ENCODE measurements around the gene EYA2.

Gene EYA2

DNA sequence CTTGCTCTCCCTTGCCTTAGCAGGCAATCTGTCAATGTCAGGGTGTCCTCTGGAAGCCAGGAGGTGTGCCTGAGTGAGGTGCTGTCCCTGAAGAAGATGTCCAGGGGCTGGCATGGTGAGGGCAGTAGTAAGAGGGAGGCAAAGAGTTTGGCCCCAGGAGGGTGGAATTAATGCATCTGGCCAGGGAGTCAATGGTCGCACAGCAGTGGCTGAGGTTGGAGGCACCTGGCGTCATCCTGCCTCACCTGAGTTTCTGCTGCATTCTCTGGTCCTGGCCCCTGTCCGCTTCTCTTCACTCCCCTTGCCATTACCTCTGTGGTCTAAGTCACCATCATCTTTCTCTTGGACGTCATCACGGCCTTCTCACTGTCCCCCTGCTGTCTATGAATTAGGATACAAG is 255.3 kb downstream of the EYA2 start:
- H4K8ac ChIP-seq (ENCODE audit: low read depth, low read length), result no peak overlapping the region
- peaks cover 0 to 3% of the 10 kb centered on the region in 2 donors for H3K4me1 ChIP-seq (ENCODE audit: control insufficient read depth in 2 of 2, insufficient read depth in 1 of 2, low read depth in 1 of 2, low read length in 2 of 2)
- H3K9me3 ChIP-seq (replicated peaks in 1 of 2; ENCODE audit: control insufficient read depth in 2 of 2, insufficient read depth in 1 of 2, low read depth in 1 of 2, low read length in 2 of 2), result no peaks in the 10 kb centered on the region
- H3K23ac ChIP-seq (ENCODE audit: low read depth, low read length, poor library complexity), result peak overlapping the region; percentile 3
- H3K4me2 ChIP-seq (ENCODE audit: insufficient read depth, low read length, poor library complexity, severe bottlenecking), result no peak overlapping the region
- H2BK12ac ChIP-seq (ENCODE audit: low read length), result peak overlapping the region; percentile 50
- no CpG with 5 or more reads among the region's 5 CpGs for WGBS, 2 donors (ENCODE audit: extremely low coverage in 2 of 2, insufficient read length in 2 of 2, insufficient replicate concordance in 1 of 2)
- no peaks in the 10 kb centered on the region for H3K27me3 ChIP-seq (ENCODE audit: control insufficient read depth in 3 of 3, insufficient read depth in 3 of 3, low read depth in 1 of 3, low read length in 3 of 3)
- peak overlapping the region in 1 of 2 donors; percentile 25 for H3K4me3 ChIP-seq (ENCODE audit: low read length in 2 of 2)
- no peak overlapping the region for H3K14ac ChIP-seq (ENCODE audit: low read length)
- H3K9ac ChIP-seq (ENCODE audit: low read depth, low read length, poor library complexity), result peak overlapping the region; percentile 74
- H2AFZ ChIP-seq (ENCODE audit: low read length), result no peak overlapping the region
- H3K27ac ChIP-seq (replicated peaks; ENCODE audit: low read length), result no peak overlapping the region
- no peak overlapping the region for H4K91ac ChIP-seq (ENCODE audit: low read depth, low read length, poor library complexity)
- peak overlapping the region; percentile 64 for H2AK5ac ChIP-seq (ENCODE audit: low read depth, low read length)
- no peak overlapping the region for H3K4ac ChIP-seq (ENCODE audit: low read length)
- no peaks in the 10 kb centered on the region for H3K36me3 ChIP-seq (replicated peaks in 1 of 2; ENCODE audit: control insufficient read depth in 2 of 2, insufficient read depth in 2 of 2, low read length in 2 of 2)
- H2BK5ac ChIP-seq (ENCODE audit: low read length), result no peak overlapping the region
- no peak overlapping the region for H2BK15ac ChIP-seq (ENCODE audit: low read length)
- no peaks in the 10 kb centered on the region for H3K79me1 ChIP-seq (ENCODE audit: low read depth, low read length)
- DNase-seq (ENCODE audit: low spot score), result no peak
- peak overlapping the region; percentile 44 for H3K18ac ChIP-seq (ENCODE audit: low read length)
- H2BK120ac ChIP-seq (ENCODE audit: low read depth, low read length), result peak overlapping the region; percentile 38

GRCh38 chr20:47150403-47151152 is 255.9 kb downstream of the EYA2 start:
- Histone ChIP-seq H3K79me1 (ENCODE audit: low read depth, low read length) (no peaks in the 10 kb centered on the region), H3K4me3 (ENCODE audit: low read length in 2 of 2) (no peak overlapping the region), H3K9ac (ENCODE audit: low read depth, low read length, poor library complexity) (no peak overlapping the region), H3K9me3 (replicated peaks in 1 of 2; ENCODE audit: control insufficient read depth in 2 of 2, insufficient read depth in 1 of 2, low read depth in 1 of 2, low read length in 2 of 2) (no peaks in the 10 kb centered on the region), H2BK120ac (ENCODE audit: low read depth, low read length) (no peak overlapping the region), H2AFZ (ENCODE audit: low read length) (no peak overlapping the region), H3K23ac (ENCODE audit: low read depth, low read length, poor library complexity) (no peak overlapping the region), H3K27ac (replicated peaks; ENCODE audit: low read length) (no peak overlapping the region), H3K27me3 (ENCODE audit: control insufficient read depth in 3 of 3, insufficient read depth in 3 of 3, low read depth in 1 of 3, low read length in 3 of 3) (no peaks in the 10 kb centered on the region), H3K4ac (ENCODE audit: low read length) (no peak overlapping the region), H3K4me1 (ENCODE audit: control insufficient read depth in 2 of 2, insufficient read depth in 1 of 2, low read depth in 1 of 2, low read length in 2 of 2) (peaks cover 0 to 3% of the 10 kb centered on the region in 2 donors), H2BK12ac (ENCODE audit: low read length) (no peak overlapping the region), H3K14ac (ENCODE audit: low read length) (no peak overlapping the region), H3K4me2 (ENCODE audit: insufficient read depth, low read length, poor library complexity, severe bottlenecking) (no peak overlapping the region), H3K36me3 (replicated peaks in 1 of 2; ENCODE audit: control insufficient read depth in 2 of 2, insufficient read depth in 2 of 2, low read length in 2 of 2) (no peaks in the 10 kb centered on the region), H2AK5ac (ENCODE audit: low read depth, low read length) (no peak overlapping the region), H3K18ac (ENCODE audit: low read length) (no peak overlapping the region), H2BK5ac (ENCODE audit: low read length) (no peak overlapping the region), H4K8ac (ENCODE audit: low read depth, low read length) (no peak overlapping the region), H2BK15ac (ENCODE audit: low read length) (no peak overlapping the region), H4K91ac (ENCODE audit: low read depth, low read length, poor library complexity) (no peak overlapping the region)
- peak; percentile 71 for DNase-seq (ENCODE audit: low spot score)
- no CpG with 5 or more reads among the region's 11 CpGs for WGBS, 2 donors (ENCODE audit: extremely low coverage in 2 of 2, insufficient read length in 2 of 2, insufficient replicate concordance in 1 of 2)

DNA sequence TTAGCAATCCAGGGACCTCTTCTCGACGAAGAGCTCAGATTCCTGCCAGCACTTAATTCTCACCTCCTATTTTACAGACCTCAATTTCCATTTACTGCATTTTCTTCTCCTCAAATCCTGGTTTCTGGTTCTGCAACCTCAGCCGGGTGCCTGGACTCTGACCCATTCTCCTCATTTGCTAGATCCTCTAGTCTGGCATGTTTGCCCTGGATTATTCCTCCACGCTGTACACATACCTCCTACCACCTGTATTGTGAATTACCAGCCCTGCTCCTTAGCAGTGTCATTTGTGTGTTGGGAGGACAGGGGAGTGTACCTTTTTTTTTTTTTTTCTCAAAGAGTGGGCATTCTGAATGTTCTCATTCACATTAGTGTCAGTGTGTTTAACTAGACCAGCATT is 257.4 kb downstream of the EYA2 start:
- Histone ChIP-seq H2BK15ac (ENCODE audit: low read length) (no peak overlapping the region), H3K79me1 (ENCODE audit: low read depth, low read length) (no peaks in the 10 kb centered on the region), H4K8ac (ENCODE audit: low read depth, low read length) (no peak overlapping the region), H3K4me1 (ENCODE audit: control insufficient read depth in 2 of 2, insufficient read depth in 1 of 2, low read depth in 1 of 2, low read length in 2 of 2) (no peaks in the 10 kb centered on the region), H2BK120ac (ENCODE audit: low read depth, low read length) (no peak overlapping the region), H3K36me3 (replicated peaks in 1 of 2; ENCODE audit: control insufficient read depth in 2 of 2, insufficient read depth in 2 of 2, low read length in 2 of 2) (no peaks in the 10 kb centered on the region), H3K4ac (ENCODE audit: low read length) (no peak overlapping the region), H2BK12ac (ENCODE audit: low read length) (no peak overlapping the region), H3K23ac (ENCODE audit: low read depth, low read length, poor library complexity) (no peak overlapping the region), H2BK5ac (ENCODE audit: low read length) (no peak overlapping the region), H2AK5ac (ENCODE audit: low read depth, low read length) (no peak overlapping the region), H3K4me3 (ENCODE audit: low read length in 2 of 2) (no peak overlapping the region), H3K14ac (ENCODE audit: low read length) (no peak overlapping the region), H4K91ac (ENCODE audit: low read depth, low read length, poor library complexity) (no peak overlapping the region), H3K9ac (ENCODE audit: low read depth, low read length, poor library complexity) (no peak overlapping the region), H3K9me3 (replicated peaks in 1 of 2; ENCODE audit: control insufficient read depth in 2 of 2, insufficient read depth in 1 of 2, low read depth in 1 of 2, low read length in 2 of 2) (no peaks in the 10 kb centered on the region), H3K18ac (ENCODE audit: low read length) (no peak overlapping the region), H3K4me2 (ENCODE audit: insufficient read depth, low read length, poor library complexity, severe bottlenecking) (no peak overlapping the region), H3K27ac (replicated peaks; ENCODE audit: low read length) (no peak overlapping the region), H2AFZ (ENCODE audit: low read length) (no peak overlapping the region), H3K27me3 (ENCODE audit: control insufficient read depth in 3 of 3, insufficient read depth in 3 of 3, low read depth in 1 of 3, low read length in 3 of 3) (no peaks in the 10 kb centered on the region)
- no CpG with 5 or more reads among the region's 4 CpGs for WGBS, 2 donors (ENCODE audit: extremely low coverage in 2 of 2, insufficient read length in 2 of 2, insufficient replicate concordance in 1 of 2)
- DNase-seq (ENCODE audit: low spot score), result no peak

DNA sequence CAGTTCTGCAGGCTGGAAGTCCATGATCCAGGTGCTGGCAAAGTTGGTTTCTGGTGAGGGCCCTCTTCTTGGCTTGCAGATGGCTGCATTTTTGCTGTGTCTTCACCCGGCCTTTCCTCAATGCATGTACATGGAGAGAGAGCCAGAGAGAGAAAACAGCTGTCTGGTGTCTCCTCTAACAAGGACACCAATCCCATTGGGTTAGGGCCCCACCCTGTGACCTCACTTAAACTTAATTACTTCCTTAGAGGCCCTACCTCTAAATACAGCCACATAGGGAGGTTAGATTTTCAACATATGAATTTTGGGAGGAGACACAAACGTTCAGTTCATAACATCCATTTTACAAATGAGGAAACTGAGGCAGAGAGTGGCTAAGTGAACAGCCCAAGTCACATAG is 259.4 kb downstream of the EYA2 start:
- no peak overlapping the region for H3K4ac ChIP-seq (ENCODE audit: low read length)
- H2BK12ac ChIP-seq (ENCODE audit: low read length), result no peak overlapping the region
- WGBS, 2 donors (ENCODE audit: extremely low coverage in 2 of 2, insufficient read length in 2 of 2, insufficient replicate concordance in 1 of 2), result no CpG with 5 or more reads among the region's 2 CpGs
- no peak for DNase-seq (ENCODE audit: low spot score)
- no peak overlapping the region for H3K23ac ChIP-seq (ENCODE audit: low read depth, low read length, poor library complexity)
- no peak overlapping the region for H4K91ac ChIP-seq (ENCODE audit: low read depth, low read length, poor library complexity)
- H3K4me1 ChIP-seq (ENCODE audit: control insufficient read depth in 2 of 2, insufficient read depth in 1 of 2, low read depth in 1 of 2, low read length in 2 of 2), result no peaks in the 10 kb centered on the region
- no peak overlapping the region for H3K27ac ChIP-seq (replicated peaks; ENCODE audit: low read length)
- H3K79me1 ChIP-seq (ENCODE audit: low read depth, low read length), result no peaks in the 10 kb centered on the region
- no peak overlapping the region for H4K8ac ChIP-seq (ENCODE audit: low read depth, low read length)
- no peak overlapping the region for H2AK5ac ChIP-seq (ENCODE audit: low read depth, low read length)
- no peaks in the 10 kb centered on the region for H3K36me3 ChIP-seq (replicated peaks in 1 of 2; ENCODE audit: control insufficient read depth in 2 of 2, insufficient read depth in 2 of 2, low read length in 2 of 2)
- H3K4me3 ChIP-seq (ENCODE audit: low read length in 2 of 2), result no peak overlapping the region
- no peak overlapping the region for H3K4me2 ChIP-seq (ENCODE audit: insufficient read depth, low read length, poor library complexity, severe bottlenecking)
- H2BK15ac ChIP-seq (ENCODE audit: low read length), result no peak overlapping the region
- no peak overlapping the region for H3K9ac ChIP-seq (ENCODE audit: low read depth, low read length, poor library complexity)
- no peak overlapping the region for H2AFZ ChIP-seq (ENCODE audit: low read length)
- H3K9me3 ChIP-seq (replicated peaks in 1 of 2; ENCODE audit: control insufficient read depth in 2 of 2, insufficient read depth in 1 of 2, low read depth in 1 of 2, low read length in 2 of 2), result no peaks in the 10 kb centered on the region
- H3K14ac ChIP-seq (ENCODE audit: low read length), result no peak overlapping the region
- H2BK5ac ChIP-seq (ENCODE audit: low read length), result no peak overlapping the region
- H3K27me3 ChIP-seq (ENCODE audit: control insufficient read depth in 3 of 3, insufficient read depth in 3 of 3, low read depth in 1 of 3, low read length in 3 of 3), result no peaks in the 10 kb centered on the region
- no peak overlapping the region for H2BK120ac ChIP-seq (ENCODE audit: low read depth, low read length)
- H3K18ac ChIP-seq (ENCODE audit: low read length), result no peak overlapping the region

Data from neuronal stem cell (in vitro differentiated cells).